Activated T-helper 1 cell treated with Interleukin-2 at 50 U/mL for 16 hours (primary cell): ENCODE results near the gene CCDC85C.

Source experiments
- DNase-seq: peaks from one replicate; pipeline ENCODE4 v3.0.0-alpha.2; 2020; ENCODE audit warnings: low read depth

CCDC85C gene

DNA sequence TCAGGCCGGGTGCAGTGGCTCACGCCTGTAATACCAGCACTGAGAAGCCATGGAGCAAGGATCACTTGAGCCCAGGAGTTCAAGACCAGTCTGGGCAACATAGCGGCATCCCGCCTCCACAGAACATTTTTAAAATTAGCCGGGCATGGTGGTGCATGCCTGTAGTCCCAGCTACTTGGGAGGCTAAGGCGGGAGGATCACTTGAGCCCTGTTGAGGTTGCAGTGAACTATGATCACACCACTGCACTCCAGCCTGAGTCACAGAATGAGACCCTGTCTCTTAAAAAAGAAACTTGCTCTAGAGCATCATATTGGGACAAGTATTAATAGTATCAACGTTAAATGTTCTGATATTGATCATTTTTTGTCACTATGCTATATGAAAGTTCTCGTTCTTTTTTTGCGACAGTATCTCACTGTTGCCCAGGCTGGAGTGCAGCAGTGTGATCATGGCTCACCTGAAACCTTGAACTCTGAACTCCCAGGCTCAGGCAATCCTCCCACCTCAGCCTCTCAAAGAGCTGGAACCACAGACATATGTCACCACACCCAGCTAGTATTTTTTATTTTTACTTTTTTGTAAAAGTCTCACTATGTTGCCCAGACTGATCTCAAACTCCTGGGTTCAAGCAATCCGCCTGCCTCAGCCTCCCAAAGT lies 47.7 kb downstream of the CCDC85C start:
- DNase-seq: no peak

DNA sequence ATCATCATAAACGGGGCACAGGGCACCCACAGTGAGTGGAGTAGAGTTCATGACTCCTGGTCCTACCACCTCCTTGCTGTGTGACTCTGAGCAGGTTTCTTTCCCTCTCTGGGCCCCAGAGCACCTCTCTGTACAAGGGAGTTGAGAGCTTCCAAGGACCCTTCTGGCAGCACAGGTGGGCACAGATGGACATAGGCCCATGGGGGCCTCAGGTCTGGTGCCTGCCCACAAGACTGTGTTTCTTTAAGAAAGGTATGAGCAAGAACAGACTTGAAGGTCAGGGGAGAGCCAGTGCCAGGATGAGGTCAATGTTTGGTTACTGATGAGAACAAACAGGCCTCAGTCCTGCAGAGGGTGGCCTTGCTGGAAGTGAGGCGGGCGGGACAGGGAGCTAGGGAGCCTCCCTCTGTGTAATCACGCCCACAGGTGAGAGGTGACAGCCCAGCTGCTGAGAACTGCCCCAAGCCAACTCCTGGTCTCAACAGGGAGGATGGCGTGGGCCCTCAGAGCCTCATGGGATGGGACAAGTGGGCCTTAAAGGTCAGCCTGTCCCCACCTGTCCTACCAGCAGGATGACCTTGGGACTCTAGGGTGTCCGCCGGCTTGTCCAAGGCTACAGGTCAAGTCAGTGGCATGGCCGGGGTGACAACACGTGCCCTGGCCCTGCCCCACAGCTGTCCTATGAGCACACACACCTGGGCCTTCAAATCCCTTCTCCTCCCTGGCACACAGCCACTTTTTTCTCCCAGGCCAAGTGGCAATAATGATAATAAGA lies 49.1 kb downstream of the CCDC85C start:
- DNase-seq: no peak

DNA sequence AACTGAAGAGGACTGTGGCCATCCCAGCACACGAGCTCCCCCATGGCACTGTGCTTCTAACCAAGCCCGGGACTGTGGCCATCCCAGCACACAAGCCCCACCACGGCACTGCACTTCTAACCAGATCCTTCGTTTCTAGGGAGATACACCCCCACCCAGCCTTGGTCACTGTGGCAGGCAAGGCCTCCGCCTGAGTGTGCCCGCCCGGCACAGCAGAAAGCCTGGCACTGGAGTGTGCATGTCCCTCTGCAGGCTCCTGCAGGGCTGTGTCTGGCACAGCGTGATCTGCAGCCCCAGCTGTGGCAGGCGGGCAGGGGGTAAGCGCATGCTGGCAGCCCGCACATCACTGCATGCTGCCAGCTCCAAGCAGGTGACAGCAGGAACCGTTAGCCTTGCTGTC lies 49.8 kb downstream of the CCDC85C start:
- DNase-seq: no peak

DNA sequence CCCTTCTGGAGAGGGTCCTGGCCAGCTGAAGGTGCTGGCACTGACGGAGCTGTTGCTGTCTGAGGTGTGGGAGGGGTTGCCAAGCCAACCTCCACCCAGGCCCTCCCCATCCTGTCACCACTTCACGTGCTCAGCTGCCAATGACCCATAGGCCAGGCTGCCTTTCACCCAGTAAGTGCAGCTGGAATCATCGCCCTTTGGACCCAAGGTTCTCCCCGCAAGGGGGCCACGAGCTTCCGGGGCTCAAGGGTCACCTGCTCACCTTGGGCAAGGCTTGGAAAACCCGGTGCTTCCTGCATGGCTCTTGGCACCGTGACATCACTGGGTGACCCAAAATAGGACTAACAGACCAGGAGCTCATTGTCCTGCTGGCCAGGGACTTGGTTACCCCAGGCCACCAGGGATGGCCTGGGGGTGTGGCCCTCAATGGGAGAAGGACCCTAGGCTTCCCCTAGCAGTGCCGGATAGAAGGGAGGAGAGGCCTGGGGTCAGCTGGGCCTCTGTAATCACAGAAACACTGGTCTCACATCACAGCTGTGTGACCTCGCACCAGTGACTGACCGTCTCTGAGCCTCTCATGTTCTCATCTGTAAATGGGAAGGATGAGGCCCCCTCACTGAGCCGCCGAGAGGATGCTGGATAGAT lies 51.3 kb downstream of the CCDC85C start:
- DNase-seq: no peak

DNA sequence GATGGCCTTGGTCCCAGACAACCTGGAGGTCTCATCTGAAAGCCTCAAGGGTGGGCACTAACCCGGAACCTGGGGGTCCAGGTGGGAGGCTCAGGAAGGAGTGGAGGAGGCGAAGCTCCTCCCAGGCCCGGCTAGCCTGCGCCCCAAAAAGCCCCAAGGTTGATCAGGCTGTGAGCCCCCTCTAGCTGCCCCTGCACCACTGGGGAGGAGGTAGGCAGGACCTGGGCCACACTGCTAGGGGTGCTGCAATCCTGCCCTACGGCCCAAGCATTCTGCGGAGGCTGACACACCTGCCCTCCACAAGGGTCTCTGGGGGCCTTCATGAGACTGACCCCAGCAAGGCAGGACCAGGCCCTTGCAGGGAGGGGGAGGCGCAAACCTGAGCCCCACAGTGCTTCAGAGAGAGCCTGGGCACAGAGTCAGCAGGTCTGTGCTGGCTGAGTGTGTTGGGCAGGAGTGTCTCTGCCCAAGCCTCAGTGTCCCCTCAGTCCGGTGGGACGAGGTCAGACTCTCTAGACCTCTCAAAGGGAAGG lies 51.9 kb downstream of the CCDC85C start:
- no peak for DNase-seq

DNA sequence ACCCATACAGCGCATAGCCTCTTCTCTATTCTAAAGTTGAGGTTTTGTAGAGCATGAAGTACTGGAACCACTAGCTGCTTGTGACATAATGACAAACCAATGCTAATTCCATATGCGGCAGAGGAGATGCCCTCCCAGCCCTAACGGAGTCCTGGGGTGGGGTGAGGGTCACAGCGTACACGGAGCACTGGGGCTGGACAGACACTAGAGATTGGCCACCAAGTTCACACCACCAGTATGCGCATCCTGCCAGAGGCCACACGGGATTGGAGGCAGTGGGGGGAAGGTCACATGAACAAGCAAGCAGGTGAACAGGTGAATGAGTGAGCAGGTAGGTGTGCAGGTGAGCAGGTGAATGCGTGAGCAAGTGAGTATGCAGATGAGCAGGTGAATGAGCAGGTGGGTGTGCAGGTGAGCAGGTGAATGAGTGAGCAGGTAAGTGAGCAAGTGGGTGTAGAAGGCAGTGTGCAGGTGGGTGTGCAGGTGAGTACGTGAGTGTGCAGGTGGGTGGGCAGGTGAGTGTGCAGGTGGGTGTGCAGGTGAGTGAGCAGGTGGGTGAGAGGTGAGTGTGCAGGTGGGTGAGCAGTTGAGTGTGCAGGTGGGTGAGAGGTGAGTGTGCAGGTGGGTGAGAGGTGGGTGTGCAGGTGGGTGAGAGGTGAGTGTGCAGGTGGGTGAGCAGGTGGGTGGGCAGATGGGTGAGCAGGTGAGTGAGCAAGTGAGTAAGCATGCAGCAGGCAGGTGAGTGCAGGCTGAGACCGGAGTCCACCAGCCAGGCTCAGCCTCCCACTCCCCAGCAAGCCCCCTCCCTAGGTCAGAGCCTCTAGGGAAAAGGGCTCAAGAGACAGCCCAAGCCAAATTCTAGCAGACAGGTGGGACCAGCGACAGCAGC lies 52.7 kb downstream of the CCDC85C start:
- DNase-seq: no peak

DNA sequence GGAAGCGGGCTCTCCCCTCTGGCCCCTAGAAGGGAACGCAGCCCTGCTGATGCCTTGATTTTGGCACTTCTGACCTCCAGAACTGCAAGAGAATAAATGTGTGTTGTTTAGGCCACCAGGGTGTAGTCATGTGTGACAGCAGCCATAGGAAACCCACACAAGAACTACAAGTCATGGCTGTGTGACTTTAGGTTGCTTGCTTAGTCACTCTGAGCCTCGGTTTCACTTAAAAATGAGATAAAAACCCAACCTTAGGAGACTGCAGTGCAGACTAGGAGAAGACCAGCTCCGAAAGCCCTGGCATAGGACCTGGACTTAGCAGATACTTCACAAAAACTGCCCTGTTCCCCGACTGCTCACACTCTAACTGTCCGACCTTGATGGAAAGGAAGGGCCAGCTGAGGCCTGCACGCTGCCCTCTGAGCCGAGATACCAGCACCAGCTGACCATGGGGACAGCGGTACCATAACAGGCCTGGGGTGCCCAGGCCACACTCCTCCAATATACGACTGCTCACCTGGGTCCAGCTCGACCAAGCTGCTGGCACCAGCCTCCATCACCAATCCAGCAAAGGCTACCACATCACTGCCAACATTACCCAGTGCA lies 53.5 kb downstream of the CCDC85C start:
- DNase-seq: no peak

DNA sequence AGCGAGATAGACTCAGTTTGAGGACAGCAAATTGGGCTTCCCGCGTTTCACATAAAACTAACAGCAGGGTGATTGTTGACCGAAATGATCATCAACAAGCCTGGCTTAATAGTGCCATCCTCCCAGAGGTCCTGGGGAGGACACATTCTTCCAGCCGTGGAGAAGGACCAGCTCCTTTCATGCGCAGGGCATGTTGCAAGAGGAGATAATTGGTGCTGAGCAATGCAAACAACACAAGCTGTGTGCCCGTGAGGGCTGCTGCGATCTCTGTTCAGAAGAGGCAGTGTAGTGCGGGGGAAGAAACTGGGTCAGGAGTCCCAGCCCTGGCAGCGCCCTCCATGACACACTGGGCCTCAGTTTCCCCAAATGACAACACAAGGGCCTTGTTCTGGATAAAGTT lies 54.3 kb downstream of the CCDC85C start:
- DNase-seq: no peak

DNA sequence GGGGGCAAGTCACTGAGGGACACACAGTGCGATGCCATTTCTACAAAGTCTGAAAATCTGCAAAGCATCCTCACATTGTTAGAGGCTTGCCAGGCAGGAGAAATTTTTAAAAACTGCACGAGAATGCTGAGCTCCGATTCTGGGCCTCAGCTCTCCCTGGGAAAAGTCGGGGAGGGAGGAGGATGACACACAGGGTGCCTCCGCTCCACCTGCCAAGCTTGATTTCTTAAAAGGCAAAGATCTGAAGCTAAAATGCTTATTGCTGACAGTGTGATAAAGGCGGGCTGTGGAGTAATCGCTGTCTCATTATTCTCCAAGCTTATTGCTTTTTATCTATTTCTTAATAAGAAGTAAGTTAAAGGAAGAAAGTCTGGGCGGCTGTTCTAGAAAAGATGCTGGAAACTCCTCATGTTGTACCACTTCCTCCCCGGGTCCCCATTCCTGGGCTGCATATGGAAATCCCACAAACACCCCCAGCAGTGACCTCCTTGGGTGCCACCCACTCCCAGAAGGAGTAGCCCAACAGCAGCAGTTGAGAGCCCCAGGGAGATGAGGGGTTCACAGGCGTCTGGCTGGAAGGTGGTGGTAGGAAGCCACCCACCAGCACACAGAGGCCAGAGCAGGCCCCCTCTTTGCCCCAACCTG lies 55.0 kb downstream of the CCDC85C start:
- DNase-seq: no peak

DNA sequence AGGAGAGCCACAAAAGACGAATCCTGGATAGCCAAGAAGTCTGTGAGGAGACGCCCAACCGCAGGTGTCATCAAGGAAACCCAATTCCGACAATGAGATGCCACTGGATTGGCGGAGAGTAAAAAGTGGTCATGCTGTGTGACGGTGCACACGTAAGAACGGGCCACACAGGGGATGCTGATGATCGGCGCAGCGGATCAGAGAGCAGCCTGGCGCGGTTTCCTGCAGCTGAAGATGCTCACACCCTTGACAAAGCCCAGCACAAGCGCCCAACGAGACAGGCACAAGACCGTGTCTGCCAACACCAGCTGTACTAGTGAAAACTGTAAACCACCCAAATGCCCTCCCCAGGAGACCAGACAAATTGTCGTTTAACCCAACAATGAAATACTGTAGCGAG lies 55.8 kb downstream of the CCDC85C start:
- no peak for DNase-seq

DNA sequence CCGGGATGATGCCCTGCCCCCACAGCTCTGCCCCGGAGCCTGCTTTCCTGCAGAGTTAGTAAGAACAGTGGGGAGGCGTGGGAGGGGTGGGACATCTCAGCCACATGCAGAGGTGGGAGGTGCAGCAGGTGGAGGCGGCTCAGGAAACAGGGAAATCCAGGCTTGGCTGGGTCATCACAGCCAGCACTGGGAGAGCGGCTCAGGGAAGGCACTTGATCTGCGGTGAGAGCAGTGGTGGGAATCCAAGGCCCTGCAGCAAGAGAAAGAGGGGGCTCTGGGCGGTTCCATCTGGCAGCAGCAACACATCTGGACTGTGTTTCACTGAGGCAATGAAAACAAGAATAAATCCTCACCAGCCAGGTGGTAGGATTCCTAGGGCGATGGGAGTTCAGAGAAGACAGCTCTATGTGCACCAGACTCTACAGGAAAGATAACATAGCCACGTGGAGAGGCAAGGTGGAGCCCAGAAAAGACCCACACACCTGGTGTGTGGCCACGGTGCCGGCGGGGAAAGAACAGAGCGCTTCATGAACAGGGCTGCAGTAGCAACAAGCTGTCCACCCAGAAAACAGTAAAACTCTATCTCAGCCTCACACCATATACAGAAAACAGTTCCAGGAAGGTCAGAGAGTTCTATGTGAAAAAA lies 57.6 kb downstream of the CCDC85C start:
- DNase-seq: no peak

DNA sequence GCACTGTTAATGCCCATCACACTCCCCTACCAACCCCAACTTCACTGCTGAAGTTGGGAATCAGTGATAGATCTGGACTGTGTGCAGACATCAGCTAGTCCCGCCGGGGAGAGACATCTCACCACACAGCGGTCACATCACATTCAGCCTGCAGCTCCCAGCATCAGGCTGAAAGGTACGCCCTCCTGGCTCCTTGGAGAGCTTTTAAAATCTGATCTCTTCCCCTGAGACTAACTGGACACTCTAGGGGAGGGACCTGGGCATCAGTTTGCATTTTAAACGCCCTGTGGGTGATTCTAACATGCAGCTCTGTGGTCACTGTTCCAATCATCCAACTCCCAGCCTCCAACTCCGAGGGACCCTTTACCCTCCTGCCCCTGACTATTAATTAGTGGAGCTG lies 58.4 kb downstream of the CCDC85C start:
- no peak for DNase-seq

DNA sequence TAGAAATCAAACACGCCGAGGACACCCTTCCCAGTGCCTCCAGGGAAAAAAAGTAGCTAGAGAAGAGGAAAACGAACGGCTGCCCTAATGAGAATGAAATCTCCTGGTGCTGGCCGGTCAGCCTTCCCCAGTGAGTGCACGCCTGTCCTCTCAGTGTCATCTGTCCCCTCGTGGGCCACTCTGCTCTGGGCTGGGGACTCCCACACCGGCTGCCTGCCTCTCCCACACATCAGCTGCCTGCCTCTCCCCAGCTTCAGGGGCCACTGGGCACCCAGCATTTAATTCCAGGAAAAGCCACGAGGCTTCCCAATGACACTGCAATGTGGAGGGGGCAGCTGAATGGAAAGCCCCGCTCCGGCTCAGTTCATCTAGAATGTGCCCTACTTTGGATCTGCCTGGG lies 59.0 kb downstream of the CCDC85C start:
- DNase-seq: no peak

DNA sequence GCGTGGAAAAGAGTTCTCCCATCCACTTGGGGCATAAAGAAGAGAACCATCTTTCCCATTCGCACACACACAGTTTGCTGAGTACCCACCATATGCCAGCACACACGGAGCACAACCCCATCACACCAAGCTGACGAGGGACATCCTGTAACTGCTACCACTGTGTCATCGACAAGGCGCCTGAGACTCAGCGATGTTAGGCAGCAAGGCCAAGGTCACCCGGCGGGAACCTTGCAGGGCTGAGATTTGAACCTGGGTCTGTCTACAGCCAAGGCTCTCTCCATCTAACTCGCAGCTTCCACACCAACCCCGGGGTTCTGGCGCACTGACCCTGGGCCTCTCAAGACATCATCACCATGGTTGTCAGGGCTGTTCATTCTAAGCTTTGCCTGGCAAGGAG lies 60.0 kb downstream of the CCDC85C start:
- no peak for DNase-seq

DNA sequence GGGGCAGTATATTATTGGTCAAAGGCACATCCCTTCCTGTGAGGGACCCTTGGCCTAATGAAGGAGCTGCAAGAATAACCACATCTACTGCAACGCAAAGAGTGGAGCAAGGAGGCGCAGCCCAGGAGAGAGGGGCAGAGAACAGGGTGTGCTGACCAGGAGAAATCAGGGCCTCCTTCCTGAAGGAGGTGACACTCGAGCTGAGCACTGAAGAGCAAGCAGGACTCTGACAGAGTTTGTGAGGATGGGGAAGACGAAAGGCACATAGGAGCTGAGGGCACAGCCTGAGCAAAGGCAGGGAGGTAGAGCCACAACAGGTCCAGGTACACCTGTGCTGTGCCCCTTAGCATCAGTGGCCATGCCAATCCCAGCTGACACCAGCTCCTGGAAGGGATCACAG lies 60.6 kb downstream of the CCDC85C start:
- DNase-seq: no peak

DNA sequence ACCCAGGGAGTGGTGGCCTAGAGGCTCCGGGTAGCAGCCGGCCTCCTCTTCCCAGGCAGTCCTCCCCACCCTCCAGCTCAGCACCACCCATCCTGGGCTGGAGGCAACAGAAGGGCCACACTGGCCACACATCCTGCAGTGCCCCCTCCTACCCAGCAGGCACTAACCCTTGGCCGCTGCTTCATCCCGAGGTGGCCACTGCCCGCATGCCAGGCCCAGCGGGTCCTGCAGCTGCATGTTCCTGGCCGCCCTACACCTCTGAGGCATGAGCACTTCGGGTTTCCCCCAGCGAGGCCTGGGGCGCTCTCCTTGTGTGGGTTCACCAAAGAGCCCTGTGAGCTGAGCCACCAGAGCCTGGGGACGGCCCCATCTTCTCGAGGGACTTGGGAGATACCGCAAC lies 61.4 kb downstream of the CCDC85C start:
- DNase-seq: no peak

DNA sequence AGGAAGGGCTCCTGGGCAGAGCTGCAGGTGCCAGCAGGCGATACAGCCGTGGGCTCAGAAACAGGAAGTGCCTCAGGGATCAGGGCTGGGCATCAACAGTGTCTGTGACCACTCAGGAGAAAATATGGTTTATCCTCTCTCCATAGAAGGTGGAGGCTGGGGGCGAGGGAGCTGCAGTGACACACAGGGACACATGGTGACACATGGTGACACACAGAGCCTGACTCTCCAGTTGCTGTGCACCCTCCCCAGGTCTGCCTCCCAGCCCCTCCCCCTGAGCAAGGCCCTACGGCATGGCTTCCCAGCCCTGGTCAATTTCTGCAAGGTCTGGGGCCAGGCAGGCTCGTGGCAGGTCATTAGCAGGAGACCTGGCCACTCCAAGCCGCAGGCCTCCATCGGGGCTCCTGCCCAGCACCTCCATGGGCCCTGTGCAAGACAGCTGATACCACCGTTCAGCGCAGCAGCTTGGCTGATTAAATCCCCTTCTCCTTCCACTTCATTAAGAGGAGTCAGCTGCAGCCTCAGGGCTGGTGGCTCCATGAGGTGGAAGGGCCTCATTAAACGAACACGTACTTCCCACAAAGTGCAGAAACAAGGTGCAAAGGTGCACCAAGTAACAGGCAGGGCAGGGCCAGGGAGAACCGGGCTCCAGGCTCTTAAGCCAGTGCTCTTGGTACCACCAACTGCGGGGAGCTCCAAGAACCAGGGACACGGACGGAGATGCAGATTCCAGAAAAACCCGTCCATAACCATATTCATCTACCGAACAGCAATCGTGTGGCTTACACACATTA lies 62.1 kb downstream of the CCDC85C start:
- DNase-seq: no peak

DNA sequence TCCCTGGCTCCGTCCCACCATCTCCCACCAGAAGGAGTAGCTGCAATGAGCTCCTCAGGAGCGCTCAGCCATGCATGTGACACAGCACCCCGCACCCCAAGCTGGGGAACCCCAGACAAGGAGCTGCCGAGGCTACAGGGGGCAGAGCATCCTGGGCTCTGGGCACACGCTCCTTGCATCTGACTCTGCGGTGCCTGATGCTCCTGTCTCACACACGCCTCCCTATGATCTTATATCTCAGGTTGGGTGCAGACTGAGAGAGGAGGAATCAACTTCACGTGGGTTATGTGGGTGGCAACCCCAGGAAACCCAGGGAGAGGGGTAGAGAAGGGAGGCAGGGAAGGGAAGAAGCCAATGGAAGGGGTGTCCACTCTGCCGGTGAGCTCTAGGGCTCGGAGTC lies 62.8 kb downstream of the CCDC85C start:
- DNase-seq: no peak

DNA sequence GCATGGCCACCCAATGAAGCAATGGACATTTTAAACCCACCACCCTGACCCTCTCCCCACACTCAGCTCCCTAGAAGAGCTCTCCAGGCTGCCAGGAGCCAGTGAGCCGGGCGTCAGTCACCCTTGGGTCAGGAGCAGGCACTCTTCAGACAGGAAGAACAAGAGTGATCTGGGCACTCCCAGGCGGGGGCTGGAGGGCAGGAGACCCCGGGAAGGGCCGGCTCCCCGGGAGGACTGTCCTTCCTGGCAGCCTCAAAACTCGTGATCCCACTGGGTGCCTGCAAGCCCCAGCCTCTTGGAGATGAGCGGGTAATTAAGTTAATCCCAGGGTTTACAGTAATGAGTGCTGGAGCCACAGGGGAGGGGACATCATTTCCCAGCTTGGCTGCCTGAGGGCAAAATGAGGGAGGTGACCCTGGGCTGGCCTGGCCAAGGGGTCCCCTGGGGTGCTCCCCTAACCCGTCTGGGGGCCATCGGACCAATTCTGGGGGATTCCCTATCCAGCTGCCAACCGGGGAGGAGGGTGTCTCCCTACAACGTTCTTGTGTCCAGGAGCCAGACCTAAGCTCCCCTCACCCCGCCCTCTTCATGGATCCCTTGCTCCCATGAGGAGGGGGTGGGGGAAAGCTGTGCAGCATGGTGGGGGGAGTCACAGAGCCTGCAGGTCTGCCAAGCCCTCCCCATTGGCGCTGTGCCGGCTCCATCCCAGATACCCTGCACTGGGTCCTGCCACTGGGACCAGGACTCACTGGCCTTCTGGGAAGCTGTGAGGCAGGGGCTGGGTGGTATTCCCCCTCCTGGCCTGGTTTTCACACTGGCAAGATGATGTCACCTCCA lies 63.6 kb downstream of the CCDC85C start:
- no peak for DNase-seq
